ENCODE results near the gene MAP4. TPM values are rescaled to one million over a fixed set of nuclear protein-coding genes. Genes with fewer than 3 reads are reported as not detected.
"Not testable (repeated sequence)": the region's sequence is repeated elsewhere in the genome, so short reads cannot be mapped to it uniquely, and the experiment has no call there.

The MAP4 gene
- total and polyA plus RNA-seq, 2 donors (not counting 1 experiment from before 2014, with no cell fraction given), result 39.2 to 132 TPM

DNA sequence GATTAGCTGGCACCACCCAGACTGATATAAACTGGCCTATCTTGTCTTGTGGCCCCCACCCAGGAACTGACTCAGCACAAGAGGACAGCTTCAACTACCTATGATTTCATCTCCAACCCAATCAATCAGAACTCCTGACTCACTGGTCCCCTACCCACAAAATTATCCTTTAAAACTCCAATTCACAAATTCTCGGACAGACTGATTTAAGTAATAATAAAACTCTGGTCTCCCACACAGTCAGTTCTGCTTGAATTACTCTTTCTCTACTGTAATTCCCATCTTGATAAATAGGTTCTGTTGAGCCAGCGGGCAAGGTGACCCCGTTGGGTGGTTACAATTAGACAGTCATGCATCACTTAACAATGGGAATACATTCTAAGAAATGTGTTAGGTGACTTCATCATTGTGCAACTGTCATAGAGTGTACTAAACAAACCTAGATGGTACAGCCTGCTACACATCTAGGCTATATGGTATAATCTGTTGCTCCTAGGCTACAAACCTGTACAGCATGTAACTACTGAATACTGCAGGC is 48.1 kb upstream of the MAP4 start:
- intact Hi-C loops (cut with micrococcal nuclease), result no loop called here
- 100% methylated on average over 1 of the region's 3 CpGs for WGBS (ENCODE audit: insufficient coverage)
- H3K36me3 ChIP-seq (replicated peaks in 1 of 2; ENCODE audit: control extremely low read depth in 1 of 2, control insufficient read depth in 1 of 2, extremely low read depth in 1 of 2, insufficient read depth in 2 of 2, low read length in 1 of 2), result peaks cover 0 to 2% of the 10 kb centered on the region in 2 experiments
- no peak overlapping the region for H3K4me2 ChIP-seq (replicated peaks; ENCODE audit: low read depth, low read length, poor library complexity, severe bottlenecking)
- ChIA-PET POLR2A (no interaction called here), CTCF (no interaction called here)
- peaks cover 73% of the 10 kb centered on the region for H3K79me2 ChIP-seq (ENCODE audit: control insufficient read depth, insufficient read depth, low read length)
- no peak for TF ChIP-seq EZH2 (IDR thresholded peaks at IDR 0.05; ENCODE audit: borderline replicate concordance, insufficient read depth, low read depth, low read length, poor library complexity, severe bottlenecking)
- TF ChIP-seq CTCF (IDR thresholded peaks at IDR 0.05), result no peak
- no peaks in the 10 kb centered on the region for H3K4me1 ChIP-seq (ENCODE audit: control insufficient read depth in 2 of 2, insufficient read depth in 2 of 2, low read length in 2 of 2)
- H3K27ac ChIP-seq (ENCODE audit: low read length in 2 of 2), result no peak overlapping the region
- H3K4me3 Mint-ChIP-seq, result no peak overlapping the region
- H4K20me1 ChIP-seq (ENCODE audit: control insufficient read depth, insufficient read depth, low read length, poor library complexity, severe bottlenecking), result peaks cover 64% of the 10 kb centered on the region
- no peak overlapping the region for H3K27ac Mint-ChIP-seq
- no peaks in the 10 kb centered on the region for H3K27me3 Mint-ChIP-seq
- H3K27me3 ChIP-seq (replicated peaks in 1 of 4; ENCODE audit: control extremely low read depth in 1 of 4, control insufficient read depth in 3 of 4, insufficient read depth in 4 of 4, low read length in 3 of 4), result no peaks in the 10 kb centered on the region
- H3K9me3 ChIP-seq (ENCODE audit: control extremely low read depth in 1 of 3, control insufficient read depth in 2 of 3, insufficient read depth in 1 of 3, low read length in 2 of 3), result peaks cover 0 to 12% (median 0%) of the 10 kb centered on the region in 3 donors
- no peaks in the 10 kb centered on the region for H3K9me3 Mint-ChIP-seq (ENCODE audit: insufficient read depth)
- DNase-seq (no peak), ATAC-seq (ENCODE audit: low read depth) (no peak)
- H2AFZ ChIP-seq (ENCODE audit: insufficient read depth, low read depth, low read length, poor library complexity, severe bottlenecking), result no peak overlapping the region
- no peak overlapping the region for H3K4me3 ChIP-seq (ENCODE audit: control extremely low read depth in 1 of 5, extremely low read depth in 1 of 5, insufficient read depth in 1 of 5, low read depth in 2 of 5, low read length in 4 of 5)
- H3K9ac ChIP-seq (ENCODE audit: low read length), result no peak overlapping the region
- H3K4me1 Mint-ChIP-seq, result peaks cover 22% of the 10 kb centered on the region

DNA sequence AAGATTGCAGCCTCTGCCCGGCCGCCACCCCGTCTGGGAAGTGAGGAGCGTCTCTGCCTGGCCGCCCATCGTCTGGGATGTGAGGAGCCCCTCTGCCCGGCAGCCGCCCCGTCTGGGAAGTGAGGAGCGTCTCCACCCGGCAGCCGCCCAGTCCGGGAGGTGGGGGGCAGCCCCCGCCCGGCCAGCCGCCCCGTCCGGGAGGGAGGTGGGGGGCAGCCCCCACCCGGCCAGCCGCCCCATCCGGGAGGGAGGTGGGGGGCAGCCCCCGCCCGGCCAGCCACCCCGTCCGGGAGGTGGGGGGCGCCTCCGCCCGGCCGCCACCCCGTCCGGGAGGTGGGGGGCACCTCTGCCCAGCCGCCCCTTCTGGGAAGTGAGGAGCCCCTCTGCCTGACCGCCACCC is 45.4 kb upstream of the MAP4 start:
- H3K27ac Mint-ChIP-seq; POLR2A ChIA-PET; H3K4me3 Mint-ChIP-seq; H3K9me3 Mint-ChIP-seq (ENCODE audit: insufficient read depth); H3K36me3 ChIP-seq (replicated peaks in 1 of 2; ENCODE audit: control extremely low read depth in 1 of 2, control insufficient read depth in 1 of 2, extremely low read depth in 1 of 2, insufficient read depth in 2 of 2, low read length in 1 of 2); H3K27ac ChIP-seq (ENCODE audit: low read length in 2 of 2); H3K9ac ChIP-seq (ENCODE audit: low read length); CTCF ChIA-PET; H3K4me2 ChIP-seq (replicated peaks; ENCODE audit: low read depth, low read length, poor library complexity, severe bottlenecking); H3K27me3 ChIP-seq (replicated peaks in 1 of 4; ENCODE audit: control extremely low read depth in 1 of 4, control insufficient read depth in 3 of 4, insufficient read depth in 4 of 4, low read length in 3 of 4); intact Hi-C loops (cut with micrococcal nuclease); H2AFZ ChIP-seq (ENCODE audit: insufficient read depth, low read depth, low read length, poor library complexity, severe bottlenecking); H3K4me3 ChIP-seq (ENCODE audit: control extremely low read depth in 1 of 5, extremely low read depth in 1 of 5, insufficient read depth in 1 of 5, low read depth in 2 of 5, low read length in 4 of 5); DNase-seq; H3K27me3 Mint-ChIP-seq; H3K4me1 ChIP-seq (ENCODE audit: control insufficient read depth in 2 of 2, insufficient read depth in 2 of 2, low read length in 2 of 2); ATAC-seq (ENCODE audit: low read depth): not testable (repeated sequence)
- WGBS (ENCODE audit: insufficient coverage), result 96% methylated on average over 11 of the region's 33 CpGs
- peaks cover 57% of the 10 kb centered on the region for H4K20me1 ChIP-seq (ENCODE audit: control insufficient read depth, insufficient read depth, low read length, poor library complexity, severe bottlenecking)
- H3K4me1 Mint-ChIP-seq, result peaks cover 26% of the 10 kb centered on the region
- H3K9me3 ChIP-seq (ENCODE audit: control extremely low read depth in 1 of 3, control insufficient read depth in 2 of 3, insufficient read depth in 1 of 3, low read length in 2 of 3), result peaks cover 0 to 12% (median 0%) of the 10 kb centered on the region in 3 donors
- H3K79me2 ChIP-seq (ENCODE audit: control insufficient read depth, insufficient read depth, low read length), result peaks cover 63% of the 10 kb centered on the region
